ENCODE data around the gene CNTN5.
"Not testable (repeated sequence)": the region's sequence is repeated elsewhere in the genome, so short reads cannot be mapped to it uniquely, and the experiment has no call there.

CNTN5 gene

GRCh38 chr11:99803501-99803900, 782.8 kb downstream of the CNTN5 start:
- no peak for DNase-seq

- DNase-seq = no peak
These were observed 791.8 kb downstream of the CNTN5 start for GRCh38 chr11:99812516-99812915.

GRCh38 chr11:99814021-99814420, 793.3 kb downstream of the CNTN5 start:
- DNase-seq = no peak

GRCh38 chr11:99814738-99815137, 794.0 kb downstream of the CNTN5 start:
- DNase-seq = no peak

- DNase-seq = no peak
These were observed 798.2 kb downstream of the CNTN5 start for GRCh38 chr11:99818991-99819390.

- DNase-seq = no peak
These were observed 802.3 kb downstream of the CNTN5 start for GRCh38 chr11:99822846-99823565.

- not testable (repeated sequence) for DNase-seq
These were observed 816.0 kb downstream of the CNTN5 start for GRCh38 chr11:99836739-99837138.

GRCh38 chr11:99841885-99842284, 821.1 kb downstream of the CNTN5 start:
- DNase-seq = no peak

GRCh38 chr11:99865951-99866350, 845.2 kb downstream of the CNTN5 start:
- no peak for DNase-seq

GRCh38 chr11:99881610-99882009, 860.9 kb downstream of the CNTN5 start:
- DNase-seq = no peak

- DNase-seq = no peak
These were observed 864.0 kb downstream of the CNTN5 start for GRCh38 chr11:99884750-99885149.

- no peak for DNase-seq
These were observed 866.7 kb downstream of the CNTN5 start for GRCh38 chr11:99887481-99887880.

- DNase-seq = no peak
These were observed 873.1 kb downstream of the CNTN5 start for GRCh38 chr11:99893811-99894210.

GRCh38 chr11:99901175-99901574, 880.4 kb downstream of the CNTN5 start:
- no peak for DNase-seq

GRCh38 chr11:99911116-99911515, 890.4 kb downstream of the CNTN5 start:
- no peak for DNase-seq

GRCh38 chr11:99916078-99916477, 895.3 kb downstream of the CNTN5 start:
- no peak for DNase-seq

GRCh38 chr11:99918761-99919160, 898.0 kb downstream of the CNTN5 start:
- no peak for DNase-seq

- no peak for DNase-seq
These were observed 900.2 kb downstream of the CNTN5 start for GRCh38 chr11:99920956-99921355.

- DNase-seq = no peak
These were observed 905.2 kb downstream of the CNTN5 start for GRCh38 chr11:99925968-99926367.

- no peak for DNase-seq
These were observed 911.9 kb downstream of the CNTN5 start for GRCh38 chr11:99932684-99933083.

- DNase-seq = no peak
These were observed 913.3 kb downstream of the CNTN5 start for GRCh38 chr11:99934008-99934407.

GRCh38 chr11:99937330-99937729, 916.6 kb downstream of the CNTN5 start:
- DNase-seq = no peak

GRCh38 chr11:99952816-99953215, 932.1 kb downstream of the CNTN5 start:
- no peak for DNase-seq

- no peak for DNase-seq
These were observed 939.8 kb downstream of the CNTN5 start for GRCh38 chr11:99960536-99960935.

- no peak for DNase-seq
These were observed 947.6 kb downstream of the CNTN5 start for GRCh38 chr11:99968336-99968735.

Data from MV-4-11 (cell line).